HG03045 (cell line): ENCODE data around the gene OSER1.

ENCODE experiments used
- ATAC-seq: cut with Tn5 transposase; IDR thresholded peaks from one replicate; pipeline ENCODE4 v1.9.1; 2021; ENCODE audit warnings: mild to moderate bottlenecking, moderate library complexity; ENCODE audit not compliant: unreplicated experiment

Gene OSER1

GRCh38 chr20:44180814-44181213, 29.8 kb downstream of the OSER1 start:
- ATAC-seq = no peak

GRCh38 chr20:44176833-44177534, 33.6 kb downstream of the OSER1 start:
- ATAC-seq = no peak

DNA sequence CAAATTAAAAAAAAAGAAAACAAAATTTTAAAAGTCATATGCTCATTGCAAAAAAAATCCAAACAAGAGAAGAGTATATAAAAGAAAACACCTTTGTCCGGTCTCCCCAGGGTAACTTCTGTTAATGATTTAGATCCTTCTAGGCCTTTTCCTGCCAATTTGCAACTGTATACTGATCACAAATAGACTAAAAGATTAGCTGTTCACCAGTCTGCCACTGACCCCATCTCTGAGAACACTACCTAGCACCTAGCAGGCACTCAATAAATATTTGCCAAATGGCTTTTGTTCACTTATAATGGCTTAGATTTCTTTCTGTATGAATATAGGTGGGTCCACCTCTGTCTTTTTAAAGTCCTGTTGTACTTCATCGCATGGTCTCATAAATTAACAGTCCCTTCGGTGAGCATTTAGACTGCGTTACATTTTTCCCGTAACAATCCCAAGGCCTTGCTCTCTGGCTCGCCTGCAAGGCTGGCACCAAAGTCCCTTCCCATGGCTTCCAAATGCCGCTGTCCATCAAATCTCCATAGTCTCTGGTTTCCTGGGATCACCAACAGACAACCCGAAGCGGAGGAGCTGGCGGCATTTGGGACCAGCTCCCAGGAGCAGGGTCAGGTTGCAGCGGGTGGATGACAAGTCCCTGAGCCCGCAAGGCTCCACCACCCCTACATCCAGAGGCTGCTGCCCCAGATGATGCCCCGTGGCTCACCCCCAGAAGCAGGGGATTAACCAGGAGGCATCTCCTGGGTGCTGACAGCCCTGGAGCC, 35.4 kb downstream of the OSER1 start:
- ATAC-seq = no peak

- ATAC-seq = no peak
These were observed 36.7 kb downstream of the OSER1 start for GRCh38 chr20:44173846-44174245.

- ATAC-seq = no peak
These were observed 37.5 kb downstream of the OSER1 start for GRCh38 chr20:44173116-44173515.

- no peak for ATAC-seq
These were observed 38.0 kb downstream of the OSER1 start for GRCh38 chr20:44172572-44172950.

- ATAC-seq = no peak
These were observed 38.6 kb downstream of the OSER1 start for GRCh38 chr20:44171775-44172571.

- ATAC-seq = no peak
These were observed 39.7 kb downstream of the OSER1 start for GRCh38 chr20:44170816-44171410.

DNA sequence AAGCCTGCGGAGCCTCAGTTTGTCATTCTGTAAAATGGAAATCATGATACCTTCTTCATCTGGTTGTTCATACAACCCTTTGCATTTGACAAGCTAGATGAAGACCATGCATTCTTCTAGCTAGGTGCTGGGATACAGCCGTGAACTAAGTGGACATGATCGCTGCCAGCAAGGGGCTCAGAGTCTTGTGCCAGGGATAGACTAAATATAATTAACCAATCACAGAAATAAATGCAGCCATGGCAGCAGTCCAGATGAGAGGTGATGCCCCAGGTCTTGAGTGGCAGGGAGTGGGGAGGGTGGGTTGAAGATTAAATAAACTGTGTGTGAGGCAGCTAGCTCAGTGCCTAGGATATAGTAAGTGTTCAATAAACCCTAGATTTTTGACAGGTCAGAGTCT, 42.8 kb downstream of the OSER1 start:
- no peak for ATAC-seq

- ATAC-seq = no peak
These were observed 44.1 kb downstream of the OSER1 start for GRCh38 chr20:44166477-44166876.

GRCh38 chr20:44166008-44166407, 44.6 kb downstream of the OSER1 start:
- ATAC-seq = no peak

GRCh38 chr20:44160133-44160532, 50.4 kb downstream of the OSER1 start:
- no peak for ATAC-seq

DNA sequence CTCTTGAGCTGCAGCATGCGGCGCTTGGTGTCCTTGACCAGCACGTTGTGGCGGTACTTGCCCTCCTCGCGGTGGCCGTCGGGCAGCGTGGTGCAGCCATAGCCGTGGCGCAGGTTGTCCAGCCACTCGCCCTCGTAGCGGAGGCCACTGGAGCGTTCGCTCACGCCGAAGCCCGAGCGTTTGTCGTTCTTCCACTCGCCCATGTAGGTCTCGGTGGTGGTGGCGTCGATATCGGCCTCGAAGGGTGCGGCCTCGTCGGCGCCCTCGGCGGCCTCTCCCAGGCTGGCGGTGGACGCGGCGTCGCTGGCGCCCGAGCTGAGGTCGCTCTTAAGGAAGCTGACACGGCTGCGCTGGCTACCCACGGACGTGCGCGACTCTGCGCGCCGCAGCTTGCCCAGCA, 50.9 kb downstream of the OSER1 start:
- ATAC-seq = no peak

DNA sequence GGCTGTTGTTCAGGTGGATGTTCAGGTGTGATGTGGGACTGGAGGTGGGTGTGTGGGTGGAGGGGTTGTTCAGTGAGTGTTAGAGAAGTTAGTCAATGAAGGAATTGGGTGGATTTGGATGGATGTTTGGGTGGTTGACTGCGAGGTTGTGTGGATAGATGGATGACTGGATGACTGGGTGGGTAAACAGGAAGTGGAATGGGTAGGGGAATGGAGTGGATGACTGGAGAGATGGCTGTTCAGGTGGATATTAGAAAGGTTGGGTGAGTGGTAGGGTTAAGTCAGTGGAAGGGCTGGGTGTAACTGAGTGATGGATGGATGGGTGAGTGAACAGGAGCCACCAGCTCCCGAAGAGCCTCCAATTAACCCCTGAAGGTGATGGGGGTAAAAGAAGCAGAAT, 51.4 kb downstream of the OSER1 start:
- ATAC-seq = no peak

GRCh38 chr20:44157061-44157460, 53.5 kb downstream of the OSER1 start:
- ATAC-seq = no peak

- ATAC-seq = no peak
These were observed 56.0 kb downstream of the OSER1 start for GRCh38 chr20:44154521-44155001.

DNA sequence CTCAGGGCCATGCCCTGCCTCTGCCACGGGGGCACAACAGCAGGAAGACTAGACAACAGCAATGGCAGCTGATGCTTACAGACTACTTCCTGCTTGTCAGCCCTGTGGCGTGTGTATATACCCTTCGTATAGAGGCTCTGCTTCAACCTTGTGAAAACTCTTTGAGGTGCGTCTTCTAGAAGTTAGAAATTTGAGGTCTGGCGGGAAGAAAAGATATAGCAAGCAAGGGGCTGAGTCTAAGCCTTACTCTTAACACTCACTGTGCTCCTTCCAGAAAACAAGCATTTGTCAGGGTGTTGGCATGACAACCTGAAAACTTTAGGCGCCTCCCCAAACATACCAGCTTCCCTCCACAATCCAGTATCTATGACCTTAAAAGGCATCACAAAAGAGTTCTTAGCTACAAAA, 56.9 kb downstream of the OSER1 start:
- ATAC-seq = no peak

- ATAC-seq = no peak
These were observed 58.8 kb downstream of the OSER1 start for GRCh38 chr20:44151621-44152416.

- ATAC-seq = no peak
These were observed 64.3 kb downstream of the OSER1 start for GRCh38 chr20:44146272-44146671.
